ENCODE data around the gene ESYT2. TPM values are rescaled to one million over a fixed set of nuclear protein-coding genes. Genes with fewer than 3 reads are reported as not detected.
A peak's percentile ranks its signal among the peaks of the same experiment; 100 is the strongest.

The ESYT2 gene
- total RNA-seq, 1 experiment from 2014 or later: 68.2 TPM

DNA sequence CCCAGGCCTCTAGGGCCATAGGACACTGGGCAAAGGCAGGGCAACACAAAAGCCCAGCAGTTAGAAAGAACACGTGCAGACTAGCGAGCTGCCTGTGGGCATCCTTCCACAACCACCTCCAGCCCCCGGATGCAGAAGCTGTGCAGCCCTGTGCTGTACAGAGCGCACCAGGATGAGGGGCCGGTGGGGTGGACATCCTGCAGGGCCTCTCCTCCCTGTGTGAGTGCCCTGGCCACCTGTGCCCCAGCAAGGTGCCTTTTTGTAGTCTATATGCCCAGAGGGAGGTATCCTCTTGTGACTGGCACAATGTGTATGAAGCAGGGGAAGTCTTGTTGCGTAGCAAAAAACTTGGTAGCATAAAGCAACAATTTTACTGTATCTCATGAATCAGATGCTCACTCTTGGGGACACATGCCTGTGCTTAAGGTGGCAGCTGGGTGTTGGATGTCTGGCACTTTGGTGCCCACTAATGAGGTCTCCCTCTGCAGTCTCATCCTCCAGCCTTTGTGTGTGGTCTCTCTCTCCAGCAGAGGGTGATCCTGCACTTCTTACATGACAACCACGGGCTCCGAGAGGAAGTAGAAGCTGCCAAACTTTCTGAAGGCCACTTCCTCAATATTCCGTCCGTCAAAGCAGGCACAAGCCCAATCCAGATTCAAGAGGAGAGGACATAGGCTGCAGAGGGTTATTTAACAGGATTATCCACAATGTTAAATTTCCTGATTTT, 133.4 kb downstream of the ESYT2 start (continued):
- TF ChIP-seq, protein P1, sequence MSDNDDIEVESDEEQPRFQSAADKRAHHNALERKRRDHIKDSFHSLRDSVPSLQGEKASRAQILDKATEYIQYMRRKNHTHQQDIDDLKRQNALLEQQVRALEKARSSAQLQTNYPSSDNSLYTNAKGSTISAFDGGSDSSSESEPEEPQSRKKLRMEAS (IDR thresholded peaks at IDR 0.05): no peak
- no peak for TF ChIP-seq SRF (IDR thresholded peaks at IDR 0.05; ENCODE audit: low read depth)
- TF ChIP-seq RAD21 (IDR thresholded peaks at IDR 0.05; ENCODE audit: low read depth): peak; percentile 73
- no peak for TF ChIP-seq CEBPB (IDR thresholded peaks at IDR 0.05; ENCODE audit: low read depth)

DNA sequence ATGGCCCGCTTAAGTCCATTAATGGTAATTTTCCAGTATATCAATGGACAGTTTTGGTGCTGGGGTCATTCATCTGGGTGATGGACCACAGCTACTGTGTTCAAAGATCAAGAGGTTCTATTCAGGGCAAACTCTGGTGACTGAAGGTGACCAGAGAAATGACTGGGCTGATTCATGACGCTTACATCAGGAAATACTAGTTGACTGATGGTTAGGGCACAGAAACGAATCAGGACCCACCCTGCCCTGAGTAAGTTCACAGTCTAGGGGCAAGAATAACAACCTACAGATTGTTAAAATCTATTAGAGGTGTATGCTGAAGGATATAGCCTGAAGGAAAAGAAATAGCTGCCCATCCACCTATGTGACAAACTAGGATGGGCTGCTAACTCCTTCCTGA, 134.3 kb downstream of the ESYT2 start:
- Histone ChIP-seq H3K4me1 (ENCODE audit: control insufficient read depth in 1 of 2, insufficient read depth in 2 of 2, low read length in 2 of 2) (no peaks in the 10 kb centered on the region), H3K27me3 (ENCODE audit: insufficient read depth, low read length) (no peaks in the 10 kb centered on the region), H3K79me2 (ENCODE audit: insufficient read depth, low read length) (peaks cover 76% of the 10 kb centered on the region), H3K9ac (ENCODE audit: low read length) (no peak overlapping the region), H3K9me3 (ENCODE audit: control insufficient read depth in 1 of 2, insufficient read depth in 1 of 2, low read depth in 1 of 2, low read length in 2 of 2) (no peaks in the 10 kb centered on the region), H3K36me3 (ENCODE audit: control insufficient read depth in 1 of 2, insufficient read depth in 2 of 2, low read length in 2 of 2) (peaks cover 11 to 40% of the 10 kb centered on the region in 2 experiments; a peak in 3 of 4 replicates), H3K4me3 (replicated peaks in 1 of 2; ENCODE audit: low read depth in 1 of 2, low read length in 2 of 2) (no peak overlapping the region), H3K4me2 (ENCODE audit: low read length) (no peak overlapping the region), H2AFZ (ENCODE audit: low read depth, low read length, poor library complexity, severe bottlenecking) (no peak overlapping the region), H3K27ac (ENCODE audit: low read depth, low read length) (no peak overlapping the region), H3K9me2 (ENCODE audit: insufficient read depth) (no peaks in the 10 kb centered on the region), H4K20me1 (ENCODE audit: insufficient read depth) (0 out of 2 replicates have a peak, but pooled peaks cover 11% of the 10 kb centered on the region)
- TF ChIP-seq EGR1 (IDR thresholded peaks at IDR 0.05; ENCODE audit: low read depth): no peak
- TF ChIP-seq CEBPB (IDR thresholded peaks at IDR 0.05; ENCODE audit: low read depth): no peak
- TF ChIP-seq, protein P2, sequence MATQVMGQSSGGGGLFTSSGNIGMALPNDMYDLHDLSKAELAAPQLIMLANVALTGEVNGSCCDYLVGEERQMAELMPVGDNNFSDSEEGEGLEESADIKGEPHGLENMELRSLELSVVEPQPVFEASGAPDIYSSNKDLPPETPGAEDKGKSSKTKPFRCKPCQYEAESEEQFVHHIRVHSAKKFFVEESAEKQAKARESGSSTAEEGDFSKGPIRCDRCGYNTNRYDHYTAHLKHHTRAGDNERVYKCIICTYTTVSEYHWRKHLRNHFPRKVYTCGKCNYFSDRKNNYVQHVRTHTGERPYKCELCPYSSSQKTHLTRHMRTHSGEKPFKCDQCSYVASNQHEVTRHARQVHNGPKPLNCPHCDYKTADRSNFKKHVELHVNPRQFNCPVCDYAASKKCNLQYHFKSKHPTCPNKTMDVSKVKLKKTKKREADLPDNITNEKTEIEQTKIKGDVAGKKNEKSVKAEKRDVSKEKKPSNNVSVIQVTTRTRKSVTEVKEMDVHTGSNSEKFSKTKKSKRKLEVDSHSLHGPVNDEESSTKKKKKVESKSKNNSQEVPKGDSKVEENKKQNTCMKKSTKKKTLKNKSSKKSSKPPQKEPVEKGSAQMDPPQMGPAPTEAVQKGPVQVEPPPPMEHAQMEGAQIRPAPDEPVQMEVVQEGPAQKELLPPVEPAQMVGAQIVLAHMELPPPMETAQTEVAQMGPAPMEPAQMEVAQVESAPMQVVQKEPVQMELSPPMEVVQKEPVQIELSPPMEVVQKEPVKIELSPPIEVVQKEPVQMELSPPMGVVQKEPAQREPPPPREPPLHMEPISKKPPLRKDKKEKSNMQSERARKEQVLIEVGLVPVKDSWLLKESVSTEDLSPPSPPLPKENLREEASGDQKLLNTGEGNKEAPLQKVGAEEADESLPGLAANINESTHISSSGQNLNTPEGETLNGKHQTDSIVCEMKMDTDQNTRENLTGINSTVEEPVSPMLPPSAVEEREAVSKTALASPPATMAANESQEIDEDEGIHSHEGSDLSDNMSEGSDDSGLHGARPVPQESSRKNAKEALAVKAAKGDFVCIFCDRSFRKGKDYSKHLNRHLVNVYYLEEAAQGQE (IDR thresholded peaks at IDR 0.05; ENCODE audit: low read depth): no peak
- no peak for TF ChIP-seq YY1 (IDR thresholded peaks at IDR 0.05; ENCODE audit: extremely low read depth, insufficient replicate concordance, low read depth, low read length)
- no peak for TF ChIP-seq TCF7L2 (IDR thresholded peaks at IDR 0.05; ENCODE audit: borderline replicate concordance, extremely low read depth, insufficient read depth, insufficient read length)
- TF ChIP-seq EZH2 (IDR thresholded peaks at IDR 0.05): no peak
- TF ChIP-seq, protein P1 (IDR thresholded peaks at IDR 0.05): no peak
- CTCF ChIA-PET: no interaction called here
- RAD21 ChIA-PET (ENCODE audit: low non-redundant PET in 1 of 2, low total read pairs in 2 of 2, uncharacterized antibody in 2 of 2, unreplicated experiment in 2 of 2): no interaction called here
- ATAC-seq (no peak), DNase-seq (ENCODE audit: low read depth, low spot score) (no peak)
- POLR2A ChIA-PET: no interaction called here
- BruUV-seq (replicated peaks): no TSS peak
- intact Hi-C loops (cut with micrococcal nuclease): no loop called here

All from HCT116 (cell line).